IMR-90 (cell line): Measurements from ENCODE around the gene GCNT2. TPM values are rescaled to one million over a fixed set of nuclear protein-coding genes. Genes with fewer than 3 reads are reported as not detected.

Source experiments
- ATAC-seq: fragments of 200-7000 bp; cut with Tn5 transposase; 2 replicates; pipeline ENCODE4 v1.9.1; 2020; ENCODE audit warnings: low read depth, mild to moderate bottlenecking, moderate library complexity
- BruUV-seq: library from RNA; stranded (reverse); fragments of 400-500 nt; replicated peaks from 2 replicates; lab custom pipeline; 2021; lab: Mats Ljungman, UMichigan
- CTCF ChIA-PET: fragments of 300-600 bp; formaldehyde crosslinking; extraction: SDS; loops from one replicate; lab custom pipeline; 2021; ENCODE audit warnings: antibody characterized with exemption; lab: Yijun Ruan, JAX
- POLR2A ChIA-PET: fragments of 300-600 bp; sonication (Branson Sonifier 250); formaldehyde crosslinking; loops from one replicate; lab custom pipeline; 2022; ENCODE audit warnings: antibody characterized with exemption; ENCODE audit not compliant: unreplicated experiment; lab: Charles Lee
- DNase-seq: peaks from one replicate; pipeline ENCODE4 v3.0.0; 2013
- H2AFZ ChIP-seq: replicated peaks from 2 replicates; pipeline ENCODE3; 2013; ENCODE audit warnings: low read length, mild to moderate bottlenecking; ENCODE audit not compliant: poor library complexity
- H2AK5ac ChIP-seq: 2 replicates; pipeline ENCODE4 v1.6.1; 2013; ENCODE audit warnings: low read depth, low read length, inconsistent platforms
- H2AK9ac ChIP-seq: replicated peaks from 2 replicates; pipeline ENCODE3; 2013; ENCODE audit warnings: mild to moderate bottlenecking, low read depth, low read length, moderate library complexity; ENCODE audit not compliant: poor library complexity
- H2BK120ac ChIP-seq: 2 replicates; pipeline ENCODE4 v1.6.1; 2013; ENCODE audit warnings: low read depth, low read length, inconsistent platforms
- H2BK15ac ChIP-seq: 3 replicates; pipeline ENCODE4 v1.6.1; 2013; ENCODE audit warnings: low read depth, low read length, inconsistent platforms
- H2BK20ac ChIP-seq: 2 replicates; pipeline ENCODE4 v1.6.1; 2013; ENCODE audit warnings: low read depth, mild to moderate bottlenecking, inconsistent platforms, low read length, moderate library complexity
- H2BK5ac ChIP-seq: 2 replicates; pipeline ENCODE4 v1.6.1; 2013; ENCODE audit warnings: mild to moderate bottlenecking, low read depth, low read length, inconsistent platforms; ENCODE audit not compliant: poor library complexity, severe bottlenecking
- H3K14ac ChIP-seq: replicated peaks from 2 replicates; pipeline ENCODE4 v1.6.1; 2013; ENCODE audit warnings: low read depth, low read length, inconsistent platforms
- H3K18ac ChIP-seq: 2 replicates; pipeline ENCODE4 v1.6.1; 2013; ENCODE audit warnings: low read depth, low read length, control low read depth
- H3K23ac ChIP-seq: 2 replicates; pipeline ENCODE4 v1.6.1; 2013; ENCODE audit warnings: low read depth, low read length, inconsistent platforms
- H3K27ac ChIP-seq: 2 replicates; pipeline ENCODE4 v1.5.1; 2013; ENCODE audit warnings: mild to moderate bottlenecking, control low read depth, low read length; ENCODE audit not compliant: insufficient read depth
- H3K27me3 ChIP-seq: 2 replicates; pipeline ENCODE4 v1.6.1; 2013; ENCODE audit warnings: low read length; ENCODE audit not compliant: control insufficient read depth, insufficient read depth
- H3K36me3 ChIP-seq: 2 replicates; pipeline ENCODE4 v1.6.1; 2013; ENCODE audit warnings: low read length, mixed read lengths; ENCODE audit not compliant: control insufficient read depth, insufficient read depth
- H3K4ac ChIP-seq: 2 replicates; pipeline ENCODE4 v1.6.1; 2013; ENCODE audit warnings: low read depth, low read length, inconsistent platforms
- H3K4me1 ChIP-seq: 2 replicates; pipeline ENCODE4 v1.6.1; 2013; ENCODE audit warnings: low read length, mixed read lengths; ENCODE audit not compliant: control insufficient read depth, insufficient read depth
- H3K4me2 ChIP-seq: 2 replicates; pipeline ENCODE4 v1.6.1; 2013; ENCODE audit warnings: low read depth, mild to moderate bottlenecking, control low read depth, low read length, moderate library complexity
- H3K4me3 ChIP-seq: 2 replicates; pipeline ENCODE4 v1.5.1; 2013; ENCODE audit warnings: low read depth, mild to moderate bottlenecking, control low read depth, low read length, moderate library complexity; ENCODE audit not compliant: insufficient read depth
- H3K56ac ChIP-seq: 2 replicates; pipeline ENCODE4 v1.6.1; 2013; ENCODE audit warnings: low read length, inconsistent platforms; ENCODE audit not compliant: insufficient read depth; ENCODE audit errors: extremely low read depth
- H3K79me1 ChIP-seq, 2 experiments: 2 replicates each; pipeline ENCODE4 v1.6.1; 2013; ENCODE audit warnings: low read length in 2 of 2, inconsistent platforms in 1 of 2, low read depth in 1 of 2
- H3K9ac ChIP-seq: 2 replicates; pipeline ENCODE4 v1.6.1; 2013; ENCODE audit warnings: low read depth, low read length, control low read depth
- H3K9me1 ChIP-seq: 2 replicates; pipeline ENCODE4 v1.6.1; 2013; ENCODE audit warnings: low read length, inconsistent platforms; ENCODE audit not compliant: insufficient read depth
- H3K9me3 ChIP-seq: 2 replicates; pipeline ENCODE4 v1.6.1; 2013; ENCODE audit warnings: low read length; ENCODE audit not compliant: control insufficient read depth, insufficient read depth
- H4K20me1 ChIP-seq: 2 replicates; pipeline ENCODE4 v1.6.1; 2013; ENCODE audit warnings: low read length, inconsistent platforms; ENCODE audit not compliant: insufficient read depth
- H4K5ac ChIP-seq: 2 replicates; pipeline ENCODE4 v1.6.1; 2013; ENCODE audit warnings: mild to moderate bottlenecking, low read depth, low read length, control low read depth
- H4K8ac ChIP-seq, 2 experiments: 2 replicates each; pipeline ENCODE4 v1.6.1; 2013; ENCODE audit warnings: low read depth in 2 of 2, low read length in 2 of 2, control low read depth in 1 of 2, inconsistent platforms in 1 of 2
- H4K91ac ChIP-seq: 2 replicates; pipeline ENCODE4 v1.6.1; 2013; ENCODE audit warnings: low read depth, low read length, inconsistent platforms; ENCODE audit not compliant: insufficient read depth
- BHLHE40 ChIP-seq: fragments of 150-350 bp; IDR thresholded peaks from 2 replicates; pipeline ENCODE4 v1.6.1; 2016; ENCODE audit warnings: mild to moderate bottlenecking, low read depth, low read length
- CEBPB ChIP-seq: IDR thresholded peaks from 2 replicates; pipeline ENCODE4 v1.6.1; 2012; ENCODE audit warnings: low read depth, low read length, improper control_type of control experiment
- CHD1 ChIP-seq: IDR thresholded peaks from 2 replicates; pipeline ENCODE4 v1.6.1; 2012; ENCODE audit warnings: low read depth, low read length, improper control_type of control experiment
- CTCF ChIP-seq: conservative IDR thresholded peaks from 2 replicates; pipeline ENCODE4 v1.5.1; 2012; ENCODE audit warnings: mild to moderate bottlenecking, low read depth, low read length, improper control_type of control experiment
- MAFK ChIP-seq: IDR thresholded peaks from 2 replicates; pipeline ENCODE4 v1.6.1; 2012; ENCODE audit warnings: low read depth, low read length, improper control_type of control experiment
- MAZ ChIP-seq: IDR thresholded peaks from 2 replicates; pipeline ENCODE4 v1.6.1; 2012; ENCODE audit warnings: low read depth, mild to moderate bottlenecking, low read length, improper control_type of control experiment, moderate library complexity, borderline replicate concordance
- RAD21 ChIP-seq: IDR thresholded peaks from 2 replicates; pipeline ENCODE4 v1.6.1; 2012; ENCODE audit warnings: low read length, improper control_type of control experiment
- SMC3 ChIP-seq: fragments of 150-350 bp; IDR thresholded peaks from 2 replicates; pipeline ENCODE4 v1.6.1; 2016; ENCODE audit warnings: low read depth, mild to moderate bottlenecking, antibody characterized with exemption, low read length, moderate library complexity
- WGBS, 2 experiments: methylation state at CpG; one replicate each; pipeline versions ENCODE4 v1.1.5 to v1.1.7; 2013; ENCODE audit warnings: missing lambda C conversion rate in 2 of 2; ENCODE audit not compliant: insufficient read length in 1 of 2; ENCODE audit errors: extremely low coverage in 2 of 2; 5-methylcytosine and 5-hydroxymethylcytosine counted together
- dilution Hi-C: fragments of 300-500 bp; cut with HindIII; formaldehyde crosslinking; loops from one replicate; pipeline ENCODE4 v1.14.3; 2018; ENCODE audit warnings: low sequenced_read_pairs; ENCODE audit not compliant: unreplicated experiment
- in situ Hi-C: fragments of 300-500 bp; cut with MboI; formaldehyde crosslinking; loops from 3 replicates; pipeline ENCODE4 v1.14.3; 2019; ENCODE audit warnings: low sequenced_read_pairs, inconsistent platforms, mixed read lengths
- intact Hi-C: fragments of 100-400 bp; cut with micrococcal nuclease; formaldehyde crosslinking; loops from 2 replicates; pipeline ENCODE4 v1.10.0; 2022
- polyA plus RNA-seq, 3 experiments: library from polyadenylated mRNA; depleted of rRNA; stranded (reverse); fragments of >200 nt; gene quantifications; 2 replicates each; pipeline ENCODE4 v1.2.3, GENCODE V29; 2012; ENCODE audit warnings: low replicate concordance in 1 of 3
- total RNA-seq: library from RNA; depleted of rRNA; stranded (reverse); fragments of >200 nt; gene quantifications from 2 replicates; pipeline ENCODE4 v1.2.3, GENCODE V29; 2012

GCNT2 gene
- total and polyA plus RNA-seq, 2 of the 4 experiments (the other 2 are of a cell fraction), result 0.34 to 0.90 TPM

GRCh38 chr6:10478187-10479040 lies 42.7 kb upstream of the GCNT2 start:
- Histone ChIP-seq H3K79me1 (no peaks in the 10 kb centered on the region), H3K9ac (no peak overlapping the region), H4K5ac (no peak overlapping the region), H3K18ac (no peak overlapping the region), H3K23ac (no peak overlapping the region), H3K27ac (no peak overlapping the region), H3K14ac (no peak overlapping the region), H2AK9ac (no peak overlapping the region), H3K4ac (no peak overlapping the region), H2AK5ac (no peak overlapping the region), H4K20me1 (no peaks in the 10 kb centered on the region), H2BK5ac (no peak overlapping the region), H3K27me3 (no peaks in the 10 kb centered on the region), H3K4me1 (no peaks in the 10 kb centered on the region), H2AFZ (no peak overlapping the region), H3K36me3 (no peaks in the 10 kb centered on the region), H3K4me2 (no peak overlapping the region), H3K56ac (no peak overlapping the region), H3K9me3 (0 out of 2 replicates have a peak, but pooled peaks cover 1% of the 10 kb centered on the region), H4K8ac (no peak overlapping the region), H3K9me1 (no peaks in the 10 kb centered on the region), H4K91ac (no peak overlapping the region), H3K4me3 (no peak overlapping the region), H2BK15ac (no peak overlapping the region), H2BK20ac (no peak overlapping the region), H2BK120ac (no peak overlapping the region)
- dilution Hi-C loops (no loop called here), in situ Hi-C loops (loop anchor here (5.0 to 25.0 kb wide), 3 partner anchors 324 to 1084 kb away; no protein-coding TSS in a partner anchor), intact Hi-C loops (loop anchor here (1.0 to 10.0 kb wide), 3 partner anchors 216 to 1096 kb away; partner anchors contain the start of genes C6orf52 and PAK1IP1)
- no peak for TF ChIP-seq MAZ
- no peak for TF ChIP-seq MAFK
- peak; percentile 60 for TF ChIP-seq RAD21
- TF ChIP-seq CEBPB, result no peak
- TF ChIP-seq CTCF, result peak; percentile 55
- TF ChIP-seq SMC3, result peak; percentile 54
- TF ChIP-seq BHLHE40, result no peak
- no peak for TF ChIP-seq CHD1
- BruUV-seq, result no TSS peak
- ATAC-seq, result peak; percentile 72
- ChIA-PET POLR2A (interaction anchor here (0.7 kb wide), 1 partner anchor 216 kb away, joined by 11 read pairs; the partner anchor contains the start of genes C6orf52 and PAK1IP1), CTCF (interaction anchor here (0.6 to 1.5 kb wide), 22 partner anchors 9 to 715 kb away, joined by 3 to 15 read pairs (median 3); no protein-coding TSS in a partner anchor)
- no CpG with 5 or more reads among the region's 10 CpGs for WGBS, 2 experiments
- DNase-seq, result peak; percentile 42
